Measurements from ENCODE around the gene CTBP2. TPM values are rescaled to one million over a fixed set of nuclear protein-coding genes. Genes with fewer than 3 reads are reported as not detected.

Gene CTBP2
- total and polyA plus RNA-seq, 2 donors from 2014 or later, result 33.1 to 111 TPM

GRCh38 chr10:125010362-125010761 lies 150.0 kb downstream of the CTBP2 start:
- H3K9ac ChIP-seq (ENCODE audit: low read length in 3 of 3), result no peak overlapping the region
- FAIRE-seq, result no peak

GRCh38 chr10:125009661-125010161 lies 150.7 kb downstream of the CTBP2 start:
- FAIRE-seq (no peak), DNase-seq (peak in 2 of 5 donors; percentile 32)
- Histone ChIP-seq H3K9me3 (ENCODE audit: control insufficient read depth in 2 of 3, insufficient read depth in 1 of 3, low read length in 3 of 3) (no peaks in the 10 kb centered on the region), H3K27me3 (ENCODE audit: control insufficient read depth, insufficient read depth, low read length) (no peaks in the 10 kb centered on the region), H3K4me3 (ENCODE audit: low read length in 3 of 3) (no peak overlapping the region), H3K27ac (ENCODE audit: low read depth in 2 of 2, low read length in 2 of 2) (no peak overlapping the region), H3K4me1 (ENCODE audit: control insufficient read depth in 2 of 3, insufficient read depth in 2 of 3, low read depth in 1 of 3, low read length in 3 of 3) (peaks cover 0 to 20% (median 5%) of the 10 kb centered on the region in 3 donors), H3K36me3 (ENCODE audit: control insufficient read depth in 2 of 3, insufficient read depth in 3 of 3, low read length in 3 of 3) (peaks cover 0 to 12% (median 2%) of the 10 kb centered on the region in 3 donors), H3K9ac (ENCODE audit: low read length in 3 of 3) (no peak overlapping the region)
- intact Hi-C loops (cut with DNase I), result loop anchor here (5.0 kb wide), 1 partner anchor 467 kb away; no protein-coding TSS in a partner anchor
- no peak for TF ChIP-seq CTCF (IDR thresholded peaks at IDR 0.05; ENCODE audit: borderline replicate concordance, extremely low read depth, insufficient read depth)

More at GRCh38 chr10:125010362-125010761, 150.0 kb downstream of the CTBP2 start:
- Histone ChIP-seq H3K4me1 (ENCODE audit: control insufficient read depth in 2 of 3, insufficient read depth in 2 of 3, low read depth in 1 of 3, low read length in 3 of 3) (peaks cover 0 to 27% (median 8%) of the 10 kb centered on the region in 3 donors), H3K9me3 (ENCODE audit: control insufficient read depth in 2 of 3, insufficient read depth in 1 of 3, low read length in 3 of 3) (no peaks in the 10 kb centered on the region), H3K36me3 (ENCODE audit: control insufficient read depth in 2 of 3, insufficient read depth in 3 of 3, low read length in 3 of 3) (peaks cover 0 to 10% (median 2%) of the 10 kb centered on the region in 3 donors), H3K4me3 (ENCODE audit: low read length in 3 of 3) (no peak overlapping the region), H3K27me3 (ENCODE audit: control insufficient read depth, insufficient read depth, low read length) (no peaks in the 10 kb centered on the region), H3K27ac (ENCODE audit: low read depth in 2 of 2, low read length in 2 of 2) (no peak overlapping the region)
- no peak for TF ChIP-seq CTCF (IDR thresholded peaks at IDR 0.05; ENCODE audit: borderline replicate concordance, extremely low read depth, insufficient read depth)
- DNase-seq, result no peak
- intact Hi-C loops (cut with DNase I), result no loop called here

GRCh38 chr10:125008689-125009638 lies 151.4 kb downstream of the CTBP2 start:
- no peak for TF ChIP-seq CTCF (IDR thresholded peaks at IDR 0.05; ENCODE audit: borderline replicate concordance, extremely low read depth, insufficient read depth)
- Histone ChIP-seq H3K9ac (ENCODE audit: low read length in 3 of 3) (no peak overlapping the region), H3K27me3 (ENCODE audit: control insufficient read depth, insufficient read depth, low read length) (no peaks in the 10 kb centered on the region), H3K9me3 (ENCODE audit: control insufficient read depth in 2 of 3, insufficient read depth in 1 of 3, low read length in 3 of 3) (no peaks in the 10 kb centered on the region), H3K36me3 (ENCODE audit: control insufficient read depth in 2 of 3, insufficient read depth in 3 of 3, low read length in 3 of 3) (peaks cover 0 to 12% (median 2%) of the 10 kb centered on the region in 3 donors), H3K4me1 (ENCODE audit: control insufficient read depth in 2 of 3, insufficient read depth in 2 of 3, low read depth in 1 of 3, low read length in 3 of 3) (peaks cover 0 to 16% (median 0%) of the 10 kb centered on the region in 3 donors), H3K4me3 (ENCODE audit: low read length in 3 of 3) (no peak overlapping the region), H3K27ac (ENCODE audit: low read depth in 2 of 2, low read length in 2 of 2) (no peak overlapping the region)
- DNase-seq, result peak in 1 of 5 donors; percentile 44
- FAIRE-seq, result no peak
- intact Hi-C loops (cut with DNase I), result loop anchor here (5.0 kb wide), 1 partner anchor 467 kb away; no protein-coding TSS in a partner anchor

Data from kidney (tissue), 14 donors.